AG09319 (cell line): ENCODE data around the gene COL20A1.

Experiments
- DNase-seq: peaks from one replicate; pipeline ENCODE4 v3.0.0-alpha.2; 2010; ENCODE audit warnings: low read depth; ENCODE audit errors: extremely low read depth
- TF ChIP-seq, protein P1 (sequence below): IDR thresholded peaks from 2 replicates; pipeline ENCODE4 v1.5.1; 2011; ENCODE audit warnings: low read depth, mild to moderate bottlenecking, inconsistent platforms, low read length, moderate library complexity

The COL20A1 gene

DNA sequence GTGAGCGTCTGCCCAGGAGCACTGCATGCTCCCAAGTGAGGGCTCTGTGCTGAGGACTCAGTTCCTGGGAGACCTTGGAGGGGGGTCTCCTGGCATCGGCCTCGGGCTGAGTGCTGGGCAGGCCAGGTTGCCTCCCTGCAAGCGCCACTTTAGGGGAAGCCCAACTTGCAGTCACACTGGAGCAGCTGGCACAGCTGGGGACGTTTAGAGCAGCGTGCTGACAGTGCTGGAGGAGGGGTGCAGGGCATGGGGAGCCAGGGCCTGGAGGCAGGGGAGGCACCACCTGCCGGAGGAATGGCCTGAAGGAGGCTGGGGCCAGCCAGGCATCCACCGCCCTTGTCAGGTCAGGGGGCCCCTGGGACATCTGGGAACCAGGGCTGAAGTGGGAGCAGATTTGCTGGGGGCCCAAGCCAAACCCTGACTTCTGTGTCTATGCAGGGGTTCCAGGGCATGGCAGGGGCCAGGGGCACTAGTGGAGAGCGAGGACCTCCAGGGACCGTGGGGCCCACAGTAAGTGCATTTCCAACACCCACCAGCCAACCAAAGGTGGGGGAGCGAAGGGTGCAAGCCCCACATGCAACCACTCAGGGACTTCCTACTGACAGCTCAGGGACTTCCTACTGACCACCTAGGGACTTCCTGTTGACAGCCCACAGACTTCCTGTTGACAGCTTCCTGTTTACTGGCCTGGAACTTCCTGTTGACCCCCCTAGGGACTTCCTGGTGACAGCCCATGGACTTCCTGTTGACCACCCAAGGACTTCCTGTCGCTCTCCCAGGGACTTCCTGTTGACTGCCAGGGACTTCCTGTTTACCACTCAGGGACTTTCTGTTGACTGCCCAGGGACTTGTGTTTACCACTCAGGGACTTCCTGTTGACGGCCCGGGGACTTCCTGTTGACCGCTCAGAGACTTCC lies 33.6 kb downstream of the COL20A1 start:
- no peak for DNase-seq
- TF ChIP-seq, protein P1, sequence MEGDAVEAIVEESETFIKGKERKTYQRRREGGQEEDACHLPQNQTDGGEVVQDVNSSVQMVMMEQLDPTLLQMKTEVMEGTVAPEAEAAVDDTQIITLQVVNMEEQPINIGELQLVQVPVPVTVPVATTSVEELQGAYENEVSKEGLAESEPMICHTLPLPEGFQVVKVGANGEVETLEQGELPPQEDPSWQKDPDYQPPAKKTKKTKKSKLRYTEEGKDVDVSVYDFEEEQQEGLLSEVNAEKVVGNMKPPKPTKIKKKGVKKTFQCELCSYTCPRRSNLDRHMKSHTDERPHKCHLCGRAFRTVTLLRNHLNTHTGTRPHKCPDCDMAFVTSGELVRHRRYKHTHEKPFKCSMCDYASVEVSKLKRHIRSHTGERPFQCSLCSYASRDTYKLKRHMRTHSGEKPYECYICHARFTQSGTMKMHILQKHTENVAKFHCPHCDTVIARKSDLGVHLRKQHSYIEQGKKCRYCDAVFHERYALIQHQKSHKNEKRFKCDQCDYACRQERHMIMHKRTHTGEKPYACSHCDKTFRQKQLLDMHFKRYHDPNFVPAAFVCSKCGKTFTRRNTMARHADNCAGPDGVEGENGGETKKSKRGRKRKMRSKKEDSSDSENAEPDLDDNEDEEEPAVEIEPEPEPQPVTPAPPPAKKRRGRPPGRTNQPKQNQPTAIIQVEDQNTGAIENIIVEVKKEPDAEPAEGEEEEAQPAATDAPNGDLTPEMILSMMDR: no peak

DNA sequence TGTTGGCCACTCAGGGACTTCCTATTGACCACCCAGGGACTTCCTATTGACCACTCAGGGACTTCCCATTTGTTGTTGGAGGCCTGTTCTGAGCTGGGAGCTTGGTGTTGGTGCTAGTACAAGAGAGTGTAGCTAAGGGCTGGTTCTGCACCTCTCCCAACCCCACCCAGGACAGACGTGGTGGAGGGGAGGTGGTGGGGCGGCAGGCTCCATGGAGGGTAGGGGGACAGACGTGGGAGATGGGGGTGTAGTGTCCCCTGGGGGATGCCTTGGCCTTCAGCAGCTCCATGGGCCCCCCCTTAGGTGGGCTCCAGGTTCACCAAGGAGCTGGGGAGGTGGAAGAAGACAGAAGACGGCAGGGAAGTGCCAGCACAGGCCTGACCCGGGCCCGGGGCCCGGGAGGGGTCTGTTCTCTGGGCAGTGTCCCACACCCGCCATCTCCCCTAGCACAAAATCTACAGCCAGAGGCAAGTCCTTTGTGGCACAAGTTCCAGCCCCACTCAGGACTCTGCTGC lies 34.3 kb downstream of the COL20A1 start:
- DNase-seq: no peak
- TF ChIP-seq, protein P1: no peak

DNA sequence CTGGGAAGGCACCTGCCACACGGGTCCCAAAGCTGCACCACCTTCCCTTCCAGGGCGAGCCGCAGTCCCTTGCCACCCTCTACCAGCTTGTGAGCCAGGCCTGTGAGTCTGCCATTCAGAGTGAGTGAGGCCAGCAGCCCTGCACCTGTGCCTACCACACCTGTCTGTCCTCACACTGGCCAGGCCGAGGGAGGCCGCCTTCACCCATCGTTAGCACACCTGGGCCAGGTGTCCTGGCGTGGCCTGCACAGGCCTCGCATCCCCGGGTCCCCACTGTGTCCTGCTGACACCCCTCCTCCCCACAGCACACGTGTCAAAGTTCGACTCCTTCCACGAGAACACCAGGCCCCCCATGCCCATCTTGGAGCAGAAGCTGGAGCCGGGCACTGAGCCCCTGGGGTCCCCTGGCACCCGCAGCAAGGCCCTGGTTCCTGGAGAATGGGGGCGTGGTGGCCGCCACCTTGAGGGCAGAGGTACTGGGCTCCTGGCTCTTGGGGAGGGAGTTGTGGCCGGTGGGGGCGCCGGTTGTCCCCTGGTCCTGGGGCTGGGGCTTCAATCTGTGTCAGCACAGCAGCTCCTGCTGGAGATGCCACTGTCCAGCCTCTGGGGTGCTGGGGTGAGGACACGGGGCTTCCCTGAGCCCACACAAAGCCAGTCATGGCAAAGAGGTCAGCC lies 35.2 kb downstream of the COL20A1 start:
- DNase-seq: no peak
- TF ChIP-seq, protein P1: no peak

DNA sequence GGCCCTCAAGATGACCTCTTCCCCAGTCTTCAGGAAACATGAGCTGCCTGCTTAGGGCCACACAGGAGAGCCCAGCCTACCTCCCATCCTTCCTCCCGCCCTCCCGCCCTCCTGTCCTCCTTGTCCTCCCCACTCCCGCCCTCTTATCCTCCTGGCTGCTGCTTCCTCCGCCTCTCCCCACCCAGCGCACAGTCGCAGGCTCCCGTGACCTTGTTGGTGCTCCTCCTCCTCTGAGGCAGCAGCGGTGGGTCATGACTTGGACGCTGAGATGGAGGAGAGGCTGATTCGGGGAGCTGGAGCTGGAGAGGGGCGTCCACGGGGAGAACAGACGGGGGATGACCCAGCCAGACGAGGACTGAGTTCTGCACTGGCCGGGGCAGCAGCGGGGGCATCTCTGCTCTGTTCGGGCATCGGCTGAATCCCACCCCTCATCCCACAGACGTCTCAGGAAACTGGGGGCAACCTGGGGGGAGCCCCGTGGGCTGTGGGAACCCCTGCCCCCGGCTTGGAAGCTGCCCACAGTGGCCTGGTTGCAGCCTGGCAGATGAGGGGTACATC lies 35.8 kb downstream of the COL20A1 start:
- DNase-seq: no peak
- TF ChIP-seq, protein P1: no peak

DNA sequence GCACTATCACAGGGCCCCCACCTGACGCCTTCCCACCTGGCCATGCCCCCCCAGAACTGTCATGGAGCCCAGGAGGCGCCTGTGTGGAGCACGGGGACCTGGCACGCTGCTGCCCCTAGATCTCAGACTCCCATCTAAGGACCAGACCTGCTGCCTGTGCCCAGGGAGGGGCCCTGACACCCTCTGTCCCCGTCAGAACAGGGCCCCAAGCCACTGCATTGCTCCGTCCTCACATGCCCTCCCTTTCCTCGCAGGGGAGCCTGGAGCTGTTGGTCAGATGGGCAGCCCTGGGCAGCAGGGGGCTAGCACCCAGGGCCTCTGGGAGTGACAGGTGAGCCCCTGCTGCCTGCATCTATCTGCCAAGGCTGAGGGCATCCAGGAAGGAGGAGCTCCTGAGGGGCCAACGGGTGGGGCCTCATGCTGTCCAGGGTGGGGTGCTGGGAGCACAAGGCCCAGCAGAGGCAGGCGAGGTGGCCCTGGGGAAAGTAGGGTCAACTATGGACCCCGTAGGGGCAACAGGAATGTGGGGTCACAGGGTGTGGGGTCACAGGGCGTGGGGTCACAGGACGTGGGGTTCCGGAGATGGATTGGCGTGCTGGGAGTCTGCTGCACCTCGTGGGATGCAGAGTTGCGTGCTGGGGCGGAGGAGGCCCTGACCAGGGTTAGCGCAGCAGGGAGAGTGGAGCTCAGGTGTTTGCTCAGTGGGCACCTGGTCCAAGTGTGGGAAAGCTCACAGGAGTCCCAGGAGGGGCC lies 36.5 kb downstream of the COL20A1 start:
- no peak for DNase-seq
- TF ChIP-seq, protein P1: no peak

DNA sequence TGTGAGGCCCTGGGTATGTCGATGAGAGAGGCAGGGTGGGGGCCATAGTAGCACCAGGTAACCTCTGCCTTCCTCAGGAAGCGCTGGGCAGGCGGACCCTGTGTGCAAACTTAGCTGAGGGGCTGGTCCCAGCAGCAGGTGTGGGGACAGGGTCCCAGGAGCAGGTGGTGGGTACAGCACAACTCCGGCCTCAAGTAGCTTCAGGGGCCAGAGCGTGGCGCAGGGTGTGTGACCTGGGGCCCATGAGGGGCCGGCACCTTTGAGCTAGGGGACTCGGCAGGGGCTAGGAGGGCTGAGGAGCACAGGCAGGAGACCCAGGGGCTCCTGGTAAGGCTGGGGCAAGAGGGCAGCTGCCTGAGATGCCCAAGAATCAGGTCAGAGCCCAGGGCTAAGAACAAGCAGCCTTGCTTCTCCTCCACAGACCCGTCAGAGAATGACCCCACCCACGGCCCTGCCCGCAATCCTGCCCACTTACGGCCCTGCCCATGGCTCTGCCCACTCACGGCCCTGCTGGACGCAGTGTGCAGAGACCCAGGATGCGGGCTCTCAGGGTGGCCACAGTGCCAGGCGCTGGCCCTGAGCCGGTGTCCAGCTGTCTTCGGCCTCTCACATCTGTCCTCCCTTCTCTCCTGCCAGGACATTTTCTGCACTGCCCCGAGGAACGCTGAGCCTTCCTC lies 37.2 kb downstream of the COL20A1 start:
- TF ChIP-seq, protein P1: no peak
- no peak for DNase-seq
